T-cell (primary cell): ENCODE measurements around the gene IRX1. TPM values are rescaled to one million over a fixed set of nuclear protein-coding genes. Genes with fewer than 3 reads are reported as not detected.

ENCODE experiments used
- ATAC-seq, 4 experiments: fragments of 200-7000 bp in 3 of 4; fragments of 150-1000 bp in 1 of 4; cut with Tn5 transposase; replicated peaks in 1 of 4; 1 replicate in 3 of 4; 2 replicates in 1 of 4; pipeline ENCODE4 v1.10.0; 2021; ENCODE audit warnings: moderate library complexity in 3 of 4, mild to moderate bottlenecking in 2 of 4, moderate number of reproducible peaks in 1 of 4
- CTCF ChIA-PET, 2 donors: fragments of 300-600 bp; sonication (Branson Sonifier 250); formaldehyde crosslinking; loops; one replicate each; lab custom pipeline; 2022; ENCODE audit warnings: antibody characterized with exemption in 2 of 2; lab: Charles Lee
- POLR2A ChIA-PET, 2 donors: fragments of 300-600 bp; sonication (Branson Sonifier 250); formaldehyde crosslinking; loops; one replicate each; lab custom pipeline; 2022; ENCODE audit warnings: antibody characterized with exemption in 2 of 2; lab: Charles Lee
- DNase-seq, 35 experiments: peaks; one replicate each; pipeline versions ENCODE4 v3.0.0 to v3.0.0-alpha.2; 2013 to 2023
- H3K27ac ChIP-seq: one replicate; pipeline ENCODE4 v1.5.1; 2013; ENCODE audit warnings: low read length
- H3K27me3 ChIP-seq, 2 experiments: replicated peaks in 1 of 2; 1 replicate in 1 of 2; 2 replicates in 1 of 2; pipeline versions ENCODE4 v1.6.1 to v1.7.0; 2013; ENCODE audit warnings: low read length in 1 of 2, mixed read lengths in 1 of 2; ENCODE audit not compliant: control insufficient read depth in 2 of 2, insufficient read depth in 2 of 2; ENCODE audit errors: extremely low read depth in 1 of 2
- H3K36me3 ChIP-seq, 2 donors: 1 replicate in 1 of 2; 2 replicates in 1 of 2; pipeline versions ENCODE4 v1.6.1 to v1.7.0; 2013; ENCODE audit warnings: low read length in 1 of 2; ENCODE audit not compliant: control insufficient read depth in 2 of 2, insufficient read depth in 1 of 2; ENCODE audit errors: extremely low read depth in 1 of 2
- H3K4me1 ChIP-seq, 2 experiments: 1 replicate in 1 of 2; 2 replicates in 1 of 2; pipeline versions ENCODE4 v1.6.1 to v1.7.0; 2013; ENCODE audit warnings: low read length in 2 of 2, mixed read lengths in 1 of 2; ENCODE audit not compliant: insufficient read depth in 2 of 2, control insufficient read depth in 1 of 2; ENCODE audit errors: extremely low read depth in 1 of 2
- H3K4me3 ChIP-seq, 2 donors: 1 replicate in 1 of 2; 2 replicates in 1 of 2; pipeline versions ENCODE4 v1.5.1 to v1.7.0; 2013; ENCODE audit warnings: mild to moderate bottlenecking in 2 of 2, low read length in 1 of 2, moderate library complexity in 1 of 2; ENCODE audit not compliant: control insufficient read depth in 1 of 2; ENCODE audit errors: extremely low read depth in 1 of 2
- H3K9me3 ChIP-seq: 2 replicates; pipeline ENCODE4 v1.7.0; 2013
- H3K27ac Mint-ChIP-seq, 2 donors: one replicate each; pipeline ENCODE4 v1.8.0; 2020 to 2021; ENCODE audit warnings: mild to moderate bottlenecking in 2 of 2, mixed read lengths in 2 of 2
- H3K27me3 Mint-ChIP-seq, 2 donors: one replicate each; pipeline ENCODE4 v1.8.0; 2021 to 2022; ENCODE audit warnings: mixed read lengths in 2 of 2
- H3K36me3 Mint-ChIP-seq: one replicate; pipeline ENCODE4 v1.8.0; 2021; ENCODE audit warnings: mixed read lengths
- H3K4me1 Mint-ChIP-seq, 3 donors: one replicate each; pipeline ENCODE4 v1.8.0; 2020 to 2022; ENCODE audit warnings: mixed read lengths in 3 of 3, mild to moderate bottlenecking in 1 of 3
- H3K4me3 Mint-ChIP-seq, 3 donors: one replicate each; pipeline ENCODE4 v1.8.0; 2020 to 2022; ENCODE audit warnings: mild to moderate bottlenecking in 3 of 3, mixed read lengths in 3 of 3, moderate library complexity in 3 of 3
- H3K9me3 Mint-ChIP-seq, 3 donors: one replicate each; pipeline ENCODE4 v1.8.0; 2020 to 2022; ENCODE audit warnings: mixed read lengths in 3 of 3
- WGBS: methylation state at CpG from one replicate; pipeline ENCODE4 v1.1.5; 2013; ENCODE audit warnings: missing lambda C conversion rate; ENCODE audit not compliant: insufficient coverage; 5-methylcytosine and 5-hydroxymethylcytosine counted together
- total RNA-seq, 35 experiments: library from RNA in 6 of 35; stranded (reverse) in 6 of 35; fragments of 120-200 nt in 1 of 35; gene quantifications; one replicate each; pipeline versions ENCODE4 v1.2.1 to v1.2.4 and lab custom pipeline; 2013 to 2026

The IRX1 gene
- total RNA-seq, result not detected
- not detected for total RNA-seq (2013)
- 0 to 0.23 (median 0) reads per million in 29 experiments for total RNA-seq (lab: John Stamatoyannopoulos, UW)

GRCh38 chr5:3595006-3595961, at the start of gene IRX1:
Gene IRX1, plus strand, starts transcription at chr5:3595832. Its CDS starts 274 bp downstream, at chr5:3596106.
- Mint-ChIP-seq H3K4me3 (no peak within 1 kb of the TSS), H3K27me3 (peaks cover 49 to 66% of the 10 kb centered on the region in 2 donors), H3K36me3 (no peaks in the 10 kb centered on the region), H3K27ac (no peak within 1 kb of the TSS), H3K9me3 (no peaks in the 10 kb centered on the region), H3K4me1 (peaks cover 0 to 11% (median 7%) of the 10 kb centered on the region in 3 donors)
- no peak for ATAC-seq
- Histone ChIP-seq H3K4me3 (peak within 1 kb of the TSS in 1 of 2 donors; percentile 44), H3K9me3 (no peaks in the 10 kb centered on the region), H3K4me1 (peaks cover 0 to 2% of the 10 kb centered on the region in 2 experiments), H3K27ac (no peak within 1 kb of the TSS), H3K27me3 (peaks cover 25 to 70% of the 10 kb centered on the region in 2 experiments), H3K36me3 (no peaks in the 10 kb centered on the region)
- no peak for DNase-seq
- ChIA-PET POLR2A (no interaction called here), CTCF (no interaction called here)
- WGBS, result 8% methylated on average over 78 of the region's 106 CpGs

- Histone ChIP-seq H3K4me3 (no peak overlapping the region), H3K36me3 (no peaks in the 10 kb centered on the region), H3K9me3 (no peaks in the 10 kb centered on the region), H3K27ac (no peak overlapping the region), H3K4me1 (no peaks in the 10 kb centered on the region), H3K27me3 (no peaks in the 10 kb centered on the region)
- no peak overlapping the region for H3K27ac Mint-ChIP-seq
- H3K36me3 Mint-ChIP-seq, result no peaks in the 10 kb centered on the region
- peaks cover 0 to 6% of the 10 kb centered on the region in 2 donors for H3K27me3 Mint-ChIP-seq
- ChIA-PET CTCF (no interaction called here), POLR2A (no interaction called here)
- WGBS, result no CpG with 5 or more reads among the region's 3 CpGs
- no peak for DNase-seq
- no peak overlapping the region for H3K4me3 Mint-ChIP-seq
- ATAC-seq, result no peak
- no peaks in the 10 kb centered on the region for H3K4me1 Mint-ChIP-seq
- H3K9me3 Mint-ChIP-seq, result peaks cover 5 to 13% (median 10%) of the 10 kb centered on the region in 3 donors
Observed at GRCh38 chr5:3546028-3546427, 49.6 kb upstream of the IRX1 start.

- Mint-ChIP-seq H3K4me3 (no peak overlapping the region), H3K27me3 (no peaks in the 10 kb centered on the region), H3K27ac (no peak overlapping the region), H3K9me3 (peaks cover 4 to 26% (median 7%) of the 10 kb centered on the region in 3 donors), H3K36me3 (no peaks in the 10 kb centered on the region), H3K4me1 (no peaks in the 10 kb centered on the region)
- Histone ChIP-seq H3K4me3 (no peak overlapping the region), H3K36me3 (no peaks in the 10 kb centered on the region), H3K27ac (no peak overlapping the region), H3K9me3 (no peaks in the 10 kb centered on the region), H3K27me3 (no peaks in the 10 kb centered on the region), H3K4me1 (no peaks in the 10 kb centered on the region)
- ChIA-PET CTCF (no interaction called here), POLR2A (no interaction called here)
- ATAC-seq (no peak), DNase-seq (no peak)
- whole genome bisulfite sequencing, result no CpG with 5 or more reads among the region's 2 CpGs
Observed at GRCh38 chr5:3564116-3564515, 31.5 kb upstream of the IRX1 start.

GRCh38 chr5:3564827-3565518, 30.7 kb upstream of the IRX1 start:
- Histone ChIP-seq H3K4me1 (no peaks in the 10 kb centered on the region), H3K27me3 (no peaks in the 10 kb centered on the region), H3K27ac (no peak overlapping the region), H3K4me3 (no peak overlapping the region), H3K9me3 (no peaks in the 10 kb centered on the region), H3K36me3 (no peaks in the 10 kb centered on the region)
- H3K9me3 Mint-ChIP-seq, result peaks cover 5 to 24% (median 7%) of the 10 kb centered on the region in 3 donors
- H3K27me3 Mint-ChIP-seq, result no peaks in the 10 kb centered on the region
- no peaks in the 10 kb centered on the region for H3K4me1 Mint-ChIP-seq
- 82% methylated on average over 4 of the region's 9 CpGs for WGBS
- H3K27ac Mint-ChIP-seq, result no peak overlapping the region
- ChIA-PET POLR2A (no interaction called here), CTCF (no interaction called here)
- no peaks in the 10 kb centered on the region for H3K36me3 Mint-ChIP-seq
- no peak for ATAC-seq
- H3K4me3 Mint-ChIP-seq, result no peak overlapping the region
- no peak for DNase-seq

- CTCF ChIA-PET, result no interaction called here
- peaks cover 11 to 15% of the 10 kb centered on the region in 2 experiments for H3K27me3 ChIP-seq
- H3K4me1 Mint-ChIP-seq, result no peaks in the 10 kb centered on the region
- DNase-seq (no peak), ATAC-seq (no peak)
- H3K27me3 Mint-ChIP-seq, result peaks cover 10 to 29% of the 10 kb centered on the region in 2 donors
- no peak overlapping the region for H3K27ac Mint-ChIP-seq
- H3K9me3 Mint-ChIP-seq, result peaks cover 8 to 12% (median 8%) of the 10 kb centered on the region in 3 donors
- no peak overlapping the region for H3K4me3 ChIP-seq
- POLR2A ChIA-PET, result no interaction called here
- no peak overlapping the region for H3K27ac ChIP-seq
- WGBS, result 50% methylated on average over 1 of the region's 5 CpGs
- H3K4me1 ChIP-seq, result no peaks in the 10 kb centered on the region
- no peaks in the 10 kb centered on the region for H3K36me3 ChIP-seq
- H3K9me3 ChIP-seq, result no peaks in the 10 kb centered on the region
- H3K36me3 Mint-ChIP-seq, result no peaks in the 10 kb centered on the region
- H3K4me3 Mint-ChIP-seq, result no peak overlapping the region
Observed at GRCh38 chr5:3584724-3585531, 10.7 kb upstream of the IRX1 start.
